Dermis blood vessel endothelial cell (primary cell): ENCODE data around the gene PTPRF. TPM values are rescaled to one million over a fixed set of nuclear protein-coding genes. Genes with fewer than 3 reads are reported as not detected.
"Not testable (repeated sequence)": the region's sequence is repeated elsewhere in the genome, so short reads cannot be mapped to it uniquely, and the experiment has no call there.

ENCODE experiments used
- DNase-seq: peaks from one replicate; pipeline ENCODE4 v3.0.0; 2010
- total RNA-seq: library from RNA; depleted of rRNA; stranded (reverse); fragments of >200 nt; gene quantifications from 2 replicates; pipeline ENCODE4 v1.2.3, GENCODE V29; 2014

Gene PTPRF
- total RNA-seq, 1 donor from 2014 or later: 108 TPM

- not testable (repeated sequence) for DNase-seq
Observed at GRCh38 chr1:43638381-43638780, 107.7 kb downstream of the PTPRF start.

DNA sequence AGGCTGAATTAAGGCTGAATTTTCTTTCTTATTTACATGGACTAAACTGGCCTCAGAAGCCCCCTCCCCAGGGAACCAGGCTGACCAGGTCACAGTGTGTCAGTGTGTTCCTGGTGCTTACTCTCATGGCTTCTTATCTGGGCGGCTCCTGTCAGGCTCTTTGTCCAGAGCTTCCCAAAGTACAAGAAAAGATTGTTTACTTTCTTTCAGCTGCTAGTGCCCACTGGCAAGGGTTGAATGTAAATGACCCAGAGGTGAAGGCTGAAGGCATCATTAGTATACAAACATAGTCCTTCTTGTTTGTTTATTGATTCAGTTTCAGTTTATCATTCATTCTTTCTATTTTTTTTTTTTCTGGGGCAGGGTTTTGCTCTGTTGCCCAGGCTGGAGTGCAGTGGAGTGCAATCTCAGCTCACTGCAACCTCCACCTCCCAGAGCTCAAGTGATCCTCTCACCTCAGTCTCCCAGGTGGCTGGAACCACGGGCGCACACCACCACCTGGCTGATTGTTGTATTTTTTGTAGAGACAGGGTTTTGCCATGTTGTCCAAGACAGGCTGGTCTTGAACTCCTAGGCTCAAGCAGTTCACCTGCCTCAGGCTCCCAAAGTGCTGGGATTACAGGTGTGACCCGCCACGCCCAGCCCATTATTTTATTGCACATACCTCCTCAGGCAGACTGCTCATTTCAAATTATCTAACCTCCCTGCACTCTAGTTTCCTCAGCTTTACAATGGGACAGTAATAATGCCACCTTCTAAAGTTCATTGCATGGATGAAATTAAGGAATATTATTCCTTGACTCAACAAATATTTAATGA lies 109.5 kb downstream of the PTPRF start:
- DNase-seq: no peak

DNA sequence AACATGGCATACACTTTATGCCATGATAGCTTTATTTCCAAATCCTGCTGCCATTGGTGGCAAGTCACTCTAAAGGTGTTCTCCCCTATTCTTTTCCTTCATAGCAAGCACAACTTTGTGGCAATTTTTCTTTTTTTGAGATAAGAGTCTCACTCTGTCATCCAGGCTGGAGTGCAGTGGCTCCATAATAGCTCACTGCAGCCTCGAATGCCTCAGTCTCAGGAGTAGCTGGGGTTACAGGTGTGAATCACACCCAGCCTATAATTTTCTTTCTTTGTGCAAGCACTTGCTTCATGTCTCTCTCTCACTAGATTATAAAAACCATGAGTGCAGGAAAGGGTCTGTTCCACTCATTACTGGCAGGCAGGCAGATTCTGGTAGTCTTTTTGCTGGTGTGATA lies 113.9 kb downstream of the PTPRF start:
- no peak for DNase-seq

GRCh38 chr1:43645461-43645860 lies 114.8 kb downstream of the PTPRF start:
- no peak for DNase-seq

GRCh38 chr1:43647331-43647730 lies 116.6 kb downstream of the PTPRF start:
- DNase-seq: not testable (repeated sequence)

GRCh38 chr1:43648221-43648847 lies 117.7 kb downstream of the PTPRF start:
- no peak for DNase-seq

GRCh38 chr1:43648876-43649477 lies 118.3 kb downstream of the PTPRF start:
- DNase-seq: no peak

DNA sequence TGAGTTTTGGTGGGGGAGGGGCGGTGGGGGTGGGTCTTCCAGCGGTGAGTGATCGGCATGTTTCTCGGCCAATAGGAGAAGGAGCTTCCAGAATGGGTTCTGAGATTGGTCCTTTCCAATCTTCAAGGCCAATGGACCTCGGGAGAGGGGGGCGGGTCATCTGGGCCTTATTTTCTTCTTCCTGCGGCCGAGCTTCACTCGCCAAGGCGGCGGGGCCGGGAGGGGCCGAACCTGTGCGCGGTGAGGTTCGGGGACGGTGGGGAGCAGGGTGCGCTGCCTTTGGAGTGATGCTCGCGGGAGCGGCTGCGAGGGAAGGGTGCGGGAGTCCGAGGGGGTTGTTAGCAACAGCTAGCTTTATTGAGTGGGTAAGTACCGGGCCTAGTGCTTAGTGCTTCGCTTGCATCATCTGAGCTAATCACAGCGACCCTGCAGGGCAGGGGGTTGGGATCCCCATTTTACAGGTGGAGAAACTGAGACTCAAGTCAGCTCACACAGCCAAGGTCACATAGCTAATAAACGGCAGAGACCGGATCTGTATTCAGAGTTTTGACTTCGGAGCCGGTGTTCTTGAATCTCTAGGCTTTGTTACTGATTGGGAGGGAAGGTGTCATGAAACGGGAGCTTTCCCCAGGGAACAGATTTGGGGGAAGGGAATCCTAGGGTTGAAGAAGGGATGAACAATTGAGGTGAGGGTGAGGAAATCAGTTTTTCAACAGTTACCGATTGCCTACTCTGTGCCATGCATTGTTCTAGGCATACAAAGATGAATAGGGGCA lies 119.8 kb downstream of the PTPRF start:
- peak; percentile 98 for DNase-seq

GRCh38 chr1:43651188-43651587 lies 120.5 kb downstream of the PTPRF start:
- no peak for DNase-seq

- no peak for DNase-seq
Observed at GRCh38 chr1:43651902-43652301, 121.2 kb downstream of the PTPRF start.

DNA sequence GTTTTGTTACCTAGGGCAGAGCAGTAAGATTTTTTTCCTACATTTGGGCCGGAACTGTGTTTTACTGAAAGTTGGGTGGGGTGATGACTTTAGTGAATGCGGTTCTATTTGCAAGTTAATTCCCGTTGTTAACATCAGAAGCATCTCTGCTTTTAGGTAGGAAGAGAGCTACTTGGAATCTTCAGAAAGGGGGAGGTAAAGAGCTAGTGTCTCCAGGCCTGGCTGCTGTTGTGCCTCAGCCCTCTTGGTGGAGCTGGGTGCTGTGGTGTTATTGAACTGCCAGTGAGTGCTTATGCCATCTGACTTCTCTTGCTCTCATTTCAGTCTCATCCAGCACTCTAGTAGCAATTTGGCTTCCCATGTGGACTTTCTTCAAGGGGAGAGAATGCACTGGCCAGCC lies 122.7 kb downstream of the PTPRF start:
- peak; percentile 52 for DNase-seq

GRCh38 chr1:43653893-43654292 lies 123.2 kb downstream of the PTPRF start:
- DNase-seq: no peak

DNA sequence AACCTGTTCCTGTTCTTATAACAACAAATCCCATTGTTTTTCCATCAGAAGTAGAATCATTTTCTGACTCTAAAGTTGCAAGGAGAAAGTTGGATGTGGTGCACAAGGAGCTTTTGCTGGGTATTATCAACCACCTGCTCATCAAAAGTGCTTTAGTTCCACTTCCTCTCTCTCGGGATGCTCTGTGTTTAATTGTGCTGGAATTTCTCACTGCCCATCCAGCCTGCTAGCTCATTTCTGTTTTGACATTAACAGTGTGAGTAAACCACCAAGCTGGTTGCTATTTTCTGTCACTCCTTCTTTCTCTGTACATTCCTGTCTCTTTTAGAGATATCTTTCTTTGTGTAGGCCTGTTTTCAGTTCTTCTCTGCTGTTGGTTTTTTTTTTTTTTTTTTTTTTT lies 125.3 kb downstream of the PTPRF start:
- no peak for DNase-seq

- no peak for DNase-seq
Observed at GRCh38 chr1:43659212-43660166, 128.8 kb downstream of the PTPRF start.

GRCh38 chr1:43660355-43660754 lies 129.7 kb downstream of the PTPRF start:
- no peak for DNase-seq

GRCh38 chr1:43664369-43664768 lies 133.7 kb downstream of the PTPRF start:
- no peak for DNase-seq

DNA sequence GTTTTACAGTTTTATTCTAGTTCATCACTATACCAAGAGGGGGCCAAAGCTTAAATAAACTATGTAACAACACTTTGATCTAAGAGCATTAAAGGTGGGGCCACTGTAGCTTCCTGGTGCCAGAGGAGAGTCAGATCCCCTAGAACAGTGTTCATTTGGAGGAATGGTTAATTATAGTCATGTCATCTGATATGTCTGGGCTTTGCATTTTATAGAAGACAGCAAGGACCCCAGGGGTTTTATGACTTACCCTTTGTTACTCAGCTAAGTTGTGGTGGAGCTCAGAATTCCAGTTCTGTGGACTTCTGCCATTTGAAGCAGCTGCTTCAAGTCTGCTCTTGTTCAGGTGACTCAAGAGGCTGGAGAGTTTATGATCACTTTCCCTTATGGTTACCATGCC lies 135.9 kb downstream of the PTPRF start:
- no peak for DNase-seq

GRCh38 chr1:43668956-43669355 lies 138.3 kb downstream of the PTPRF start:
- no peak for DNase-seq

DNA sequence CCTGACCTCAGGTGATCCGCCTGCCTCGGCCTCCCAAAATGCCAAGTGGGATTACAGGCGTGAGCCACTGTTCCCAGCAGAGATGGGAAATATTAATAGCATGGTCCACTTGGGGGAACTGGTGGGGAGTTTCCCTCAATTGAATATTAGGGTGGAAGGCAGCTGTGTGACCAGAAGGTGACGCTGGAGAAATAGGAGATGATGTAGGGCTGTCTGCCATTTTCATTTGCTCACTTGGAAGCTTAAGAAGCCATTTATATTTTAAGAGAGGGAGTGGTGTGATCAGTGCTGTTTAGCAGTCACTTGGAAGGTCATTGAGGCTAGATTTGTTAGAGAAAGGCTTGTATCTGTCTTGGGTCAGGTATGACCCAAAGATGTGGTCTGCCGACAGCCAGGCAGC lies 139.2 kb downstream of the PTPRF start:
- no peak for DNase-seq

- DNase-seq: no peak
Observed at GRCh38 chr1:43671193-43671592, 140.5 kb downstream of the PTPRF start.

DNA sequence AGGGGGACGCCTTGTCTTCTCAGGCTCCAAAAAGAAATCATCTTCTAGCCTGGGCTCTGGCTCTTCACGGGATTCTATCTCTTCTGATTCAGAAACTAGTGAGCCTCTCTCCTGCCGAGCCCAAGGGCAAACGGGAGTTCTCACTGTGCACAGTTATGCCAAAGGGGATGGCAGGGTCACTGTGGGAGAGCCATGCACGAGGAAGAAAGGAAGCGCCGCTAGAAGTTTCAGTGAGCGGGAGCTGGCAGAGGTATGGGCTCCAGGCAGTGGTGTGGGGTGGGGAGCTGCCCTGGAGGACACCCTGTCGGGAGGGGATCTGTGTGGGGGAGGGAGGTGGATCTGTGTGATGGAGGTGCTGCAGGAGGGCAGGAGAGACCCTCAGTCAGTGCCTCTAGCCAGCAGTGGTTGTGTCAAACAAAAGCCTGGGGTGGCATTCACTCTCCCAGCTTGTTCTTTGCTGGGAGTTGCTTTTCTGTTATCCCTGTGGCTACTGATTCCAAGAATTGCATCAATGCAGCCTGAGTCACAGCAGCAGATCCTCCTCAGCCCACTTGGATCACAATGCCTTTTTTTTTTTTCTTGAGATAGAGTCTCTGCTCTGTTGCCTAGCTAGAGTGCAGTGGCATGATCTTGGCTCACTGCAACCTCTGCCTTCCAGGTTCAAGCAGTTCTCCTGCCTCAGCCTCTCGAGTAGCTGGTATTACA lies 141.1 kb downstream of the PTPRF start:
- DNase-seq: no peak
